D721Med (cell line): ENCODE data around the gene EFHD1.

Source experiments
- DNase-seq: peaks from one replicate; pipeline ENCODE4 v3.0.0; 2011; ENCODE audit warnings: low spot score; ENCODE audit not compliant: insufficient read length
- FAIRE-seq: peaks from 2 replicates; lab custom pipeline; 2011; peaks lifted over from hg19 to GRCh38; lab: Jason Lieb, UNC
- TF ChIP-seq, protein P1 (sequence below): IDR thresholded peaks from 2 replicates; pipeline ENCODE4 v1.5.1; 2012; ENCODE audit warnings: mild to moderate bottlenecking, control low read depth; ENCODE audit not compliant: insufficient read depth; ENCODE audit errors: missing control alignments

EFHD1 gene

DNA sequence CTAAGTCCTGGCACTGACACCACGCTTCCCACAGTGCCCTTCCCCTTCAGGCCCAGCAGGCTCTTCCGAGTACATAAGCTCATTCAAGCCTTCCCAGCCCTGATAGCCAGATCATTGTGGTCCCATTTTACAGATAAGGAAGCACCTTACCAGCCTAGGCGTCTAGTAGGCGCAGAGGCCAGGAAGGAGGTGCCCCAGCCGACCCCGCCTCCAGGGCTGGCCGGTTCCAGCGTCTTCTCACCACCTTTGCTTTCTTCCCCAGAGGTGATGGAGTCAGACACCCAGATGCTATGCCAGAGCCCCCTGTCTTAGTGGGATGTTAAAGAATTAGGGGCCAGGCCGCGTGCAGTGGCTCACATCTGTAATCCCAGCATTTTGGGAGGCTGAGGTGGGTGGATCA, 28.9 kb upstream of the EFHD1 start:
- FAIRE-seq (no peak), DNase-seq (no peak)
- TF ChIP-seq, protein P1, sequence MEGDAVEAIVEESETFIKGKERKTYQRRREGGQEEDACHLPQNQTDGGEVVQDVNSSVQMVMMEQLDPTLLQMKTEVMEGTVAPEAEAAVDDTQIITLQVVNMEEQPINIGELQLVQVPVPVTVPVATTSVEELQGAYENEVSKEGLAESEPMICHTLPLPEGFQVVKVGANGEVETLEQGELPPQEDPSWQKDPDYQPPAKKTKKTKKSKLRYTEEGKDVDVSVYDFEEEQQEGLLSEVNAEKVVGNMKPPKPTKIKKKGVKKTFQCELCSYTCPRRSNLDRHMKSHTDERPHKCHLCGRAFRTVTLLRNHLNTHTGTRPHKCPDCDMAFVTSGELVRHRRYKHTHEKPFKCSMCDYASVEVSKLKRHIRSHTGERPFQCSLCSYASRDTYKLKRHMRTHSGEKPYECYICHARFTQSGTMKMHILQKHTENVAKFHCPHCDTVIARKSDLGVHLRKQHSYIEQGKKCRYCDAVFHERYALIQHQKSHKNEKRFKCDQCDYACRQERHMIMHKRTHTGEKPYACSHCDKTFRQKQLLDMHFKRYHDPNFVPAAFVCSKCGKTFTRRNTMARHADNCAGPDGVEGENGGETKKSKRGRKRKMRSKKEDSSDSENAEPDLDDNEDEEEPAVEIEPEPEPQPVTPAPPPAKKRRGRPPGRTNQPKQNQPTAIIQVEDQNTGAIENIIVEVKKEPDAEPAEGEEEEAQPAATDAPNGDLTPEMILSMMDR: no peak

DNA sequence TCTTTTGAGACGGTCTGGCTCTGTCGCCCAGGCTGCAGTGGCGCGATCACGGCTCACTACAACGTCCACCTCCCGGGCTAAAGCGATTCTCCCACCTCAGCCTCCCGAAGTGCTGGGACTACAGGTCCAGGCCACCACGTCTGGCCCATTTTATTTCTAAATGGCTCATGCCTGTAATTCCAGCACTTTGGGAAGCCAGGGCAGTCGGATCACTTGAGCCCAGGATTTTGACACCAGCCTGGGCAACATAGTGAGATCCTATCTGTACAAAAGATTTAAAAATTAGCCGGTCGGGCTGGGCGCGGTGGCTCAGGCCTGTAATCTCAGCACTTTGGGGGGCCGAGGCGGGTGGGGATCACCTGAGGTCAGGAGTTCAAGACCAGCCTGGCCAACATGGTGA, 26.4 kb upstream of the EFHD1 start:
- TF ChIP-seq, protein P1: no peak
- FAIRE-seq (no peak), DNase-seq (no peak)

DNA sequence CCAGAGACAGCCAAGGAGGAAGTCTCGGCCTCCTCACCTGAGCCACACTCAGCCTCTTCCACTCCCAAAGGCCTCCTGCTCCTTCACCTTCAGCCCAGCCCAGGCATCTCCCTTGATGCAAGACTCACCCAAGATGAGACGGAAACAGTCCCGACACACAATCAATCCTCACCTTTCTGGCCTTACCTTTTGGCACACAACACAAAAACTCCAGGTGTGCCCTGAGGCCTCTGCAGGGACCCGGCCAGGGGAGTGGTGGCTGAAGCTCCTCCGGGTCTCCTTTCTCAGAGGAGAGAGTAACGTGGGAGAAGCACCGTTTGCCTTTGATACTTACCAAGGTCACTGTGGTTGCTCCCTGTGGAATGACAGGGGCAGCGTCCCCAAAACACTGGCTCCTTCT, 23.8 kb upstream of the EFHD1 start:
- TF ChIP-seq, protein P1: no peak
- no peak for DNase-seq
- no peak for FAIRE-seq

DNA sequence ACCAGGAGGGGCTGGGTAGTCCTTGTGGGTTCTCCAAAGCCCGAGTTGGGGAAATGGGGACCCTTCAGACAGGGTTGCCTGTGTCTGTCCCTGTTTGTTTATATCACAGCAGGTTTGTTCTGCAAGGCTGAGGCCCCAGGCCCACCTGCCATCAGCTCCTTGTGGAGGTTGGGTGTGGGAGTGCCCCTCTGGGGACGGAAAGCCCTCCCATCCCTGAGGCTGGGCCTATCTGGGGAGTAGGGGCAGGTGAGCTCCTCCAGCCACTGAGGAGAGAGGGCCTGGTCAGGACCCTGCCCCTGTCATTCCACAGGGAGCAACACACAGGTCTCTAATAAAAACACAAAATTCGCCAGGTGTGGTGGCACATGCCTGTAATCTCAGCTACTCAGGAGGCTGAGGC, 23.3 kb upstream of the EFHD1 start:
- TF ChIP-seq, protein P1: no peak
- DNase-seq (no peak), FAIRE-seq (no peak)

DNA sequence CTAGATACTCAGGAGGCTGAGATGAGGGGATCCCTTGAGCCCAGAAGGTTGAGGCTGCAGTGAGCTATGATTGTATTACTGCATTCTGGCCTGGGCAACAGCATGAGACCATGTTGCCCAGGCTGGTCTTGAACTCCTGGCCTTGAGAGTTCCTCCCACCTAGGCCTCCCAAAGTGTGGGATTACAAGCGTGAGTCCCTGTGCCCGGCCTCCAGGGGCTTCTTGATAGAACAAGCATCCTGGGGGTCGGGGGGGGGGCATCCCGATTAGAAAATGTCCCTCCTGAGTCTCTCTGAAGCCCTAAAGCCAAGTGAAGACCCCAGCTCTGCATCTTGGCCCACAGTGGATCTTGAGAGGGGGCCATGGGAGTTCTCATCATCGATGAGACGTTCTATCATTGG, 22.3 kb upstream of the EFHD1 start:
- no peak for FAIRE-seq
- no peak for DNase-seq
- TF ChIP-seq, protein P1: no peak

DNA sequence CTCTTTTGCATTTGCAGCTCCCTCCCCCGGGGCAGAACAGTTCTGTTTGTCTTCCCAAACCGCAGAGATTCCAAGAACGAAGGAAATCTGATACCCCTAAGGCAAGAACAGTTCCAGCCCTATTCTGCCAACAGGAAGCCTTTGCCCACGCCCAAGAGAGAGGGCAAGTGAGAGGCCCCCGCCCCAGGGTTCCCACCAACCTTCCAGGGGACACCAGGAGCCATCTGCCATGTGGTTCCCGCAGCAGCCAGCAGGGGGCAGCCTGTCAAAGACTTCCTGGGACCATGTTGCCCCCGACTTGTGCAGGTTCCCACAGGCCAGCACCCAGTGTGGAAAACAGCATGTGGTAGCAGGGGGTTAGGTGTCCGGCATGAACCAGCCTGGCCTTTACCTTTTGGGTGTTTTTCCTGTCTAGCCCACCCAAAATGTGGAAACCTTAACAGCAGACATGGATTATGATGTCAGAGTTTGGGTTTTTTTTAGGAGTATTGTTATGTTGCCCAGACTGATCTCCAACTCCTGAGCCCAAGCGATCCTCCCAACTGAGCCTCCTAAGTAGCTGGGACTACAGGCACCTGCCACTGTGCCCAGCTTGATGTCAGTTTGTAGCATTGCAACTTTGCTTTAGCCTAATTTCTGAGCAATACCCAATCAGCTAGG, 21.7 kb upstream of the EFHD1 start:
- peak; percentile 63 for DNase-seq
- TF ChIP-seq, protein P1: peak; percentile 67
- FAIRE-seq: no peak

DNA sequence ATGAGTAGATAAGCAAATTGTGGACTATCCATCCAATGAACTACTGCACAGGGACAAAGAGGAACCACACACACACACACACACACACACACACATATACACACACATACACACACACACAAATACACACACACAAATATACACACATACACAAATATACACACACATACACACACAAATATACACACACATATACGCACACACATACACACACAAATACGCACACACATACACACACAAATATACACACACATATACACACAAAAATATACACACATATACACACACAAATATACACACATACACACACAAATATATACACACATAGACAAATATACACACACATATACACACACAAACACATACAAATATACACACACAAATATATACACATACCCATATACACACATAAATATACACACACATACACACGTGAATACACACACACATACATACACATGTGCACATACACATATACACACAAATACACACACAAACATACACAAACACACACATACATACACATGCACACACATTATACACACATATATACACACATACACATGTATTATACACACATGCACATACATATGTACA, 19.8 kb upstream of the EFHD1 start:
- DNase-seq (no peak), FAIRE-seq (peak; percentile 6)
- TF ChIP-seq, protein P1: no peak
